SH-SY5Y (cell line): ENCODE data around the gene SAMD13.

Experiments used
- GATA2 ChIP-seq: IDR thresholded peaks from 2 replicates; pipeline ENCODE4 v1.6.1; 2011; ENCODE audit warnings: mild to moderate bottlenecking, low read depth, low read length
- GATA3 ChIP-seq: IDR thresholded peaks from 2 replicates; pipeline ENCODE4 v1.6.1; 2011; ENCODE audit warnings: low read depth, mild to moderate bottlenecking, low read length, moderate library complexity

The SAMD13 gene, protein sequence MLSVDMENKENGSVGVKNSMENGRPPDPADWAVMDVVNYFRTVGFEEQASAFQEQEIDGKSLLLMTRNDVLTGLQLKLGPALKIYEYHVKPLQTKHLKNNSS

DNA sequence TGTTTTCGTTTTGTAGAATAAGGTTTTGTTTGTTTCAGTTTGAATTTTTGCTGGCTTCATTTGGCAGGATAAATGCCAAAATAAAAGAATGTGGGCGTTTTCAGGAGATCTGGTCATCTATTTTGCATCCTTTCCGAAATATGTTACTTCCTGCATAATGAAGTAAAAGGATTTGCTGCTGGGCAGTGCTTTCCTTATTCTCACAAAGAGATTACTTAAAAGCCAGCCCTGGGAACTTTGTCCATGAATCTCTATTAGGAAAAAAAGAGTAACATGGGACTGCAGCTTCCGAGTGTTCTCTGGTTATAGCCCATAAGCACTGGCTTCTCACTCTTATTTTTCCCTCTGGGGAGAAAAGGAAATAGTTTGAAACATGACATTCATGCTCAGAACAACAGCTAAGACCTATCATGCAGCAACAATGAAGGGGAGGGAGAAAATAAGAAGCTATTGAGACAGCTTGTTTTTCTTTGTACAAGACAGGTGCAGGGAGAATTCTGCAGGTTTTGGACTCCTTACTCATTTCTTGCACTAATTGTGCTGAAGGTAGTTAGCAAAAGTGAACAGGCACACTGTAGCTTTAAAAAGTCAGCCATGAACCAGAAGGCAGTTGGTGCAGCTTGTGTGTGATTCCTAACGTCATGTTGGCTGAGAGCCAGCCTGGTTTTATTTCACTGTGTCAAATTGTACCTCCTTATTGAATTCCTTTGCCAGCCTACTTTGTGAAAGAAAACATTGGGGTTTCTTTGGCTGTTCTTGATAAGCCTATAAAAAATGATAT lies at the start of gene SAMD13:
TSS of gene SAMD13 (plus strand) at position 705 of the 781 bp plus-strand sequence. CDS start 1,527 bp downstream, outside the sequence.
- TF ChIP-seq GATA3 (no peak), GATA2 (no peak)

DNA sequence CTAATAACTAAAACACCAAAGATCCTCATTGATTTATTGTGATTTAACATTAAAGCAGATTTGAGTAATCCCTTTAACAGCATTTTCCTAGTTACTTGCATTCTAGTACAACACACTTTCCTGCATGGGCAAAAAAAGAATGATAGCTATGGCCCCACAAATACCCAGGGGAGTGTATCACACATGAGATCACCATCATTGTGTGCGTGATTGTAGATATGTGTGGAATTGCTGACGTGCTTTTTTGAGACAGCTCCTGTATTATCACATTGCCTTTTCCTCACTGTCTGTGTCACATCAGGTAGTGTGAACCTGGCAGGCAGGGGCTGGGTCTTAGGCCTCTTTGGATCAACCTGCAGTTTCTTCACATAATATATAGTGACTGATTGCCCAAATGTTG lies 48.5 kb upstream of the SAMD13 start:
- TF ChIP-seq GATA3 (no peak), GATA2 (no peak)

DNA sequence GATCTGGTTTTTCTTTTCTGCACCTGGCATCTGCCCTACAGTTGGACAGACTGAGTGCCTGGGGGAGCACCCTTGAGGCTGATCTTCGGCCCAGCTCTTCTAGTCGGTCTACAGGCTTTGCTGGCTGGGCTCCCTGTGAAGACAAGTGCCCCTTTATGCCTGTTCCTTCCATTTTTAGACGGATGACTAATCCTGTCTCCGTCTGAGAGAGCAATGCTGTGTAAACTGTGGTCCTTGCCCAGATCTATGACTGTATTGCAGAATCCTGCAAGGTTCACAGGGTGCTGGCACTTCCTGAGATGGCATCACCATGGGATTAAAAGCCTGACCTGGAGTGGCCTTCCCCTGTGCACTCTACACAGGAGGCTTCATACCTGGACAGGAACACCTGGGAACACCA lies 47.6 kb upstream of the SAMD13 start:
- TF ChIP-seq GATA2 (no peak), GATA3 (no peak)

DNA sequence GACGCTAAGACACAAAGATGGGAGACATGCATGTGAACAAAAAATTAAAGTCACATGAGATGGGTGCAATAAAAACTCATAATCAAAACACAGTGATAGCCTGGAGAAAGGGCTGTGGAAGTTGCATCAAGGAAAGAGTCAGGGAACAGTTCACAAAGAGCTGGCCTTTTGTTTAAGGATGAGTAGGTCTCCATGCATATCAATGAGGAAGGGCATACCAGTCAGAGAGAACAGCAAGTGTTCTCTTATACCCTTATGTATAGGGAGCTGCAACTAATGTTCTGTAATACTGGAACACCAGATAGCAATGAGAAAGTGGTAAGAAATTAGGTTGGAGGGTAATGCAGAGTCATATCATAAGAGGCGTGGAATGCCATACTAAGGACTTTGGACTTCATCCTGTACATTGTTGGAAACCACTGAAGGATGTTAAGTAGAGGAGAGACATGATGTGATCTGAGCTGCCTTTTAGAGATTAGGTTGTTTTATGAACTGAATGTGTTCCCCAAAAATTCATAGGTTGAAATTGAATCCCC lies 46.7 kb upstream of the SAMD13 start:
- no peak for TF ChIP-seq GATA3
- TF ChIP-seq GATA2 = no peak

DNA sequence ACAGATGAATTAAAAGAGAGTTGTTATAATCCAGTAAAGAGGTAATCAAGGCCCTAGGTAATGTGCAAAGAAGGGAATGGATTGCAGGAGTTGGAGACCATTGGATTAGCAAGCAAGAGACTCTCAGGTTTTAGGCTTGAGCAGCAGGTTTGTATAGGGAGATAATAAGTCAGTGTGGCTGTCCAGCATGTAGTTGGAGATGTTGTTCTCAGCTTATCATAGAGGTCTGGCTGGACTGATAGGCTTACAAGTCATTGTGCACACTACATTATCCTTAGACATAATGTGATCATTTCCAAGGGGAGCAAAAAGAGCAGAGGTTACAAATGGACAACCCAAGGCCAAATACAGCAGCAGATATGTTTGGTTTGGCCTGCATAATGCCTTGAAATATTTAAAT lies 45.9 kb upstream of the SAMD13 start:
- TF ChIP-seq GATA2 (no peak), GATA3 (no peak)

DNA sequence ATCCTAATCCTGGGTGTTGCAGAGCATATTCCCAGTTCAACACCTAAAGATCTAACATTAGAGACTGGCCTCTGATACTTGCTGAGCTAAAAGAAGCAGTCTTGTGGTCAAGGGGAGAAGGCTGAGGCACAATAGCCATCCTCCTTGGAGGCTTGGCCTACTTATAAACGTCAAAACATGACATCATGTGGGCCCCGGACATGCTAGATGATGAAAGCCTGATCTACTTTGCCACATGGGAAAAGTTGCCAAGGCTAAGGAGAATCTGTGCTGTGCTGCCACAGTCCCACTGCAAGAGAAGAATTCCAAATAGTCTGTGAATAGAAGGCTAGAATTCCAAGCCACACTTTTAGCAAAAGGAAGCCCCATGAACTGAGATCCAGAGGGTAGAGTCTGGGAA lies 43.9 kb upstream of the SAMD13 start:
- TF ChIP-seq GATA3 = no peak
- no peak for TF ChIP-seq GATA2

DNA sequence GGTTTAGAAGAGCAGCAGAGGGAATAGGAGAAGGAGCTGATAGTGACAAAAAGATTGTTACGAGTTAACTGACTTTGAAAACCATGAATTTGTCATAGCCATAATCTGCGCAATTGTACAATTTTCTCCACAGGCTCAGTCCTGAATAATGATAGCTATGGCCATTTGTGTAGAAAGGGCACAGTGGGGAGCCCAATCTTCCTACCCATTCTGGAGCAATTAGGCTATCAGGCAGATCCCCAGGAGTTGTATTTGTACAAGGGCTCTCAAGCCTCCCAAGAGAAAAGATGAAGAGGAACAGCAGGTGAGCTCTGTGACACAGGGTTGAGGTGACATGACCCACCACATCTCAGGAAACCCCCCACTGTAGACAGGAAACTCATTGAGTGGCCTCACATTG lies 42.1 kb upstream of the SAMD13 start:
- TF ChIP-seq GATA3 (no peak), GATA2 (no peak)

DNA sequence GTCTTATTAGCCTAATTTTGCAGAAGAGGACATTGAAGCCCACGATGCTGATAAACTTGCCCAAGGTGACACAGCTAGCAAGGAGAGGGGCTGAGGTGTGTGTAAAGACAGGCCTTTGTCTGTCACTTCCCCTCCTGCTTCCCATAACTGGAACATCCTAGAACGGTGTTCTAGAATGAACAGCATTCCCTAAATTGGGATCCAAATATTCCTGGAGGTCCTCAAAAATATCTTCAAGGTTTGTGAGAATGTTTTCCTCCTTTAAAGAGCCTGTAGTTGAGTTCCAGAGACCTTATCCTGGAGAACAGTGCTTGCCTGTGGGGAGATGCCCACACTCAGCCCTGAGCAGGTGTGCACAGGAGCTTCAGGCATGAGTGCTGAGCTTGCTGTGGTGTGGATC lies 41.5 kb upstream of the SAMD13 start:
- no peak for TF ChIP-seq GATA2

DNA sequence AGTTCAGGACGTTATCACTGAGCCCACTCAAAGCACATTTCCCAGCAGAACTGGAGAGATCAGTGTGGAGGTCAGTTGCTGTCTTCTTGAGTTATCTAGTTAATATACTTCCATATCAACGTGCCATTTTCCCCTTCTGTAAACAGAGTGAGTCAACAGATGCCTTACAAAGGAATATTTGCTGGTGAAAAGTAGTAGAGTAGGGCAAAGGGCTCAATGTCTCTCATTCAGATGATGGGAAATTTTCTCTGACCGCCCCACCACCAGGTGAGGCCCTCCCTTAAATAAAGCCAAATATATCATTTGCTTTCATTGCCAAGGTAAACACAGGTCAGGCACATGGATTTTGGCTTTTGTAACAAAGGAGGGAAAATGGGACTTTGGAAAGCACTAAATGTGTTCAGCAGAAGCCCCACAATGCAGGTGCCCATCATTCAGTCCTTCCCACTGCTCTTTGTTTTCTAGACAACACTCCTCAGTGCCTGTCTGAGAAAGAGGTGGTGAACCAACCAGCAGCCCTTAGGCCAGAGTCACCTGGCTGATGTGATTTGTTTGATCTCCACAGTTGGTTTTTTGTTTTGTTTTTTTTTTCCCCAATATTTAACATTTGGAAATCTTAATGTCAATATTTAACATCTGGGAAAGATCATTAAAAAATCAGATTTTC lies 40.5 kb upstream of the SAMD13 start:
- no peak for TF ChIP-seq GATA2

DNA sequence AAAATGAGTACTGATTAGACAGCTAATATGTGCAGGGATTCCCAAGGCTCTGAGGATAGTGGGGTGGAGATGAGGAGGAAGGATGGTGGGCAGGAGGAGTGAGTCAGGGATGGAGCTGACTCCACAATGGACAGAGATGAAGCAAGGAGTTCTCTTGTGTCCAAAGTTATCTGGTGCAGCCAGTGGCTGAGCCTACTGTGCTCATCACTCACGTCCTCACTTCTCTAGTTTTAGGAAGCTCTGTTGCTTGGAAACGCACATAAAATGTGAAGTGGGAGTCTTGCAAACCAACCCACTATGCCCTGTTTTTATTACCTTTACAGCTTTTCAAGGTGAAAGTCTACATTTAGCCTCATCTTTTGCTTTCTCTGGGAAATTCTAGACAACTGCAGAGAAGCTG lies 36.5 kb upstream of the SAMD13 start:
- TF ChIP-seq GATA3 (no peak), GATA2 (no peak)

DNA sequence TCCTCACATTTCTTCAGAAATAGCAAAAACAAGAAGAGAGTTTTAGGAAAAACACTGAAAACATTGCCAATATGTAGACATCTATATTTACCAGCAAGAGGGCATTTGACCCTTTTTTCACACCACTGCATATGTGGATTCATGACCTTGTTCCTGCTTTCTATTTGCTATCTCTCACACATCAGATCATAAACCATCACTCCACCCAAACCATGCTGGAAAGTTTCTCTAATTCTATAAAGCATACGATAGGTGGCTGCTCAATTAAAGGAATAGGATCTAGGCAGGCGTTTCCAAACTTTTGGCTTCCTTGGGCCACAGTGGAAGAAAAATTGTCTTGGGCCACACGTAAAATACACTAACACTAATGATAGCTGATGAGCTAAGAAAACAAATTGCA lies 35.6 kb upstream of the SAMD13 start:
- TF ChIP-seq GATA2 (no peak), GATA3 (no peak)

DNA sequence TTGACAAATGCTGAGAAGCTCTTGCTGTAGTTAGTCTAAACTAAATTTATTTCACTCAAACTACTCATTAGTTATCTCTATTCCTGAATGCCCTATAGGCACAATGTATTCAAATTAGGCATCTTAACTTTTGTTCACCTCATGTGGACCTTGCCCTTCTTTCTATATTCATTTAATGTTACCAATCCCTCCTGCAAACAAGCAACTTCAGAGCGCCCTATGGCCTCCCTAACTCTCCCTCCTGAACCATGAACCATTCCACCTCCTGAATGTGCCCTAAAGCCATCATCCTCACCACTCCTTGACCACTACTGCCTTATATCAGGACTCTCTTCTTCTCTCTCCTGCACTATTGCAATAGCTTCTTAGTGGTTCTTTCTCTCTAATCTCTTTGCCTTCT lies 34.8 kb upstream of the SAMD13 start:
- TF ChIP-seq GATA2 = no peak
- TF ChIP-seq GATA3 = no peak

DNA sequence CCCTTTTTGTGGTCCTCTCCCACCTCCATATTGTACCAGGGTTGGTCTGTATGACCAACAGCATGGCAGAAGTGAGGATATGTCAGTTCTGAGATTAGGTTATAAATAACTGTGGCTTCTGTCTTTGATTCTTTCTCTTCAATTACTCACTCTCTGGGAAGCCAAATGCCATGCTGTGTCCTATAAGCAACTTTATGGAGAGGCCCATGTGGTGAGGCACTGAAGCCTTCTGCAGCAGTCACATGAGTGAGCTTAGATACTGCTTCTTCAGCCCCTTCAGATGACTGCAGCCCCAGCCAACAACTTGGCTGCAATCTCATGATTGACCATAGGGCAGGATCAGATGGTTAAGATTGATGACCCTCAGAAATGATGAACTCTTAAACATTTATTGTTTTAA lies 34.0 kb upstream of the SAMD13 start:
- TF ChIP-seq GATA2 (no peak), GATA3 (no peak)

DNA sequence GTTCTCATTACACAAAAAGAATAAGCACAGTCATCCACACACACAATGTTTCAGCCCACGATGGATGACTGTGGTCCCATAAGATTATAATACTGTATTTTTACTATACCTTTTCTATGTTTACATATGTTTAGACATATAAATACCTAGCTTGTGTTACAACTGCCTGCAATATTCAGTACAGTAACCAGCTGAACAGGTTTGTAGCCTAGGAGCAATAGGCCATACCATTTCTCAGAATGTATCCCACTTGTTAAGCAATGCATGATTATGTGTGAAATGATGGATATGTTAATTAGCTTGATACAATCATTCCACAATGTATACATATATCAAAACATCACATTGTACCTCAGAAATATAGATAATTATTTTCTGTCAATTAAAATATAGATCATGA lies 33.2 kb upstream of the SAMD13 start:
- TF ChIP-seq GATA2 (no peak), GATA3 (no peak)

DNA sequence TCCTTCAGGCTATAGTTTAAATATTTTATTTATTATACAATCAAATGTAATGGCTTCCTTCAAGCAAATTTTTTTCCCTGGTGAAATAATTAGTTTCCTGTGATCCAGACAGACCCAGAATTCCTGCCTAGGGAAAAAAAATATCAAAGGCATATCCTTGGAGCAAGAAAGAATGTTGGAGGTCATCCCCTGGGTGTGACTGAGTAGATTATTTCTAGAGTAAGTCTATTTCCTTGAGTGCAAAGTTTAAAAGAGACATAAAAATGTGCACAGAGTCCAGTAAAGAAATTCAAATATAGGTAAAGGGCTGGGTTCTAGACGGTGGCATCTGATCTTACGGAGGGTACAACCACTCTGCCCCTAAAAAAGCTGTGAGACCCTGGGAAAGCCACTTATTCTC lies 32.2 kb upstream of the SAMD13 start:
- no peak for TF ChIP-seq GATA2
- no peak for TF ChIP-seq GATA3
